PC-9 (cell line): ENCODE measurements around the gene DGLUCY. TPM values are rescaled to one million over a fixed set of nuclear protein-coding genes. Genes with fewer than 3 reads are reported as not detected.

ENCODE experiments used
- BruUV-seq: library from RNA; stranded (reverse); fragments of 400-500 nt; replicated peaks from 2 replicates; lab custom pipeline; 2021; lab: Mats Ljungman, UMichigan
- CTCF ChIA-PET: fragments of 300-600 bp; sonication (Branson Sonifier 250); formaldehyde crosslinking; loops from one replicate; lab custom pipeline; 2022; ENCODE audit warnings: antibody characterized with exemption; lab: Charles Lee
- POLR2A ChIA-PET: fragments of 300-600 bp; sonication (Branson Sonifier 250); formaldehyde crosslinking; loops from one replicate; lab custom pipeline; 2022; ENCODE audit warnings: antibody characterized with exemption; ENCODE audit not compliant: unreplicated experiment; lab: Charles Lee
- DNase-seq, 2 experiments: peaks; one replicate each; pipeline versions ENCODE4 v3.0.0 to v3.0.0-alpha.2; 2015 to 2022; ENCODE audit warnings: mixed read lengths in 1 of 2
- H2AFZ ChIP-seq: fragments of 200-600 bp; sonication (generic); 2 replicates; pipeline ENCODE4 v1.8.1; 2017; ENCODE audit warnings: antibody characterized with exemption
- H3F3A ChIP-seq: fragments of 200-600 bp; sonication (generic); 2 replicates; pipeline ENCODE4 v1.8.1; 2017; ENCODE audit warnings: antibody characterized with exemption, mild to moderate bottlenecking, low read depth; ENCODE audit not compliant: insufficient read depth
- H3K27ac ChIP-seq: fragments of 200-600 bp; sonication (generic); 2 replicates; pipeline ENCODE4 v1.6.1; 2016; ENCODE audit warnings: mixed run types
- H3K27me3 ChIP-seq: fragments of 200-600 bp; sonication (generic); 2 replicates; pipeline ENCODE4 v1.6.1; 2016; ENCODE audit warnings: low read depth, mixed run types; ENCODE audit not compliant: insufficient read depth
- H3K36me3 ChIP-seq: fragments of 200-600 bp; sonication (generic); 2 replicates; pipeline ENCODE4 v1.6.1; 2016; ENCODE audit warnings: low read depth, mixed run types
- H3K4me1 ChIP-seq: fragments of 200-600 bp; sonication (generic); replicated peaks from 2 replicates; pipeline ENCODE4 v1.6.1; 2016; ENCODE audit warnings: mixed run types; ENCODE audit not compliant: insufficient read depth
- H3K4me2 ChIP-seq: fragments of 200-600 bp; sonication (generic); 2 replicates; pipeline ENCODE4 v1.6.1; 2017; ENCODE audit warnings: mixed run types
- H3K4me3 ChIP-seq: fragments of 200-600 bp; sonication (generic); 2 replicates; pipeline ENCODE4 v1.6.1; 2016; ENCODE audit warnings: mixed run types
- H3K79me2 ChIP-seq: fragments of 200-600 bp; sonication (generic); 2 replicates; pipeline ENCODE4 v1.6.1; 2017; ENCODE audit warnings: low read depth, mixed run types
- H3K9me2 ChIP-seq: fragments of 200-600 bp; sonication (generic); 2 replicates; pipeline ENCODE4 v1.8.1; 2017; ENCODE audit warnings: mild to moderate bottlenecking; ENCODE audit not compliant: insufficient read depth
- H3K9me3 ChIP-seq: fragments of 200-600 bp; sonication (generic); 2 replicates; pipeline ENCODE4 v1.8.1; 2016; ENCODE audit warnings: low read depth; ENCODE audit not compliant: insufficient read depth
- H4K20me1 ChIP-seq: fragments of 200-600 bp; sonication (generic); 2 replicates; pipeline ENCODE4 v1.8.1; 2017; ENCODE audit not compliant: insufficient read depth
- EZH2 ChIP-seq: fragments of 200-600 bp; sonication (generic); IDR thresholded peaks from 2 replicates; pipeline ENCODE4 v1.8.0; 2017; ENCODE audit warnings: antibody characterized with exemption, low read depth
- intact Hi-C: fragments of 100-400 bp; cut with micrococcal nuclease; formaldehyde crosslinking; loops from one replicate; pipeline ENCODE4 v1.10.0; 2022; ENCODE audit not compliant: unreplicated experiment
- total RNA-seq: library from RNA; stranded (reverse); gene quantifications from 2 replicates; pipeline ENCODE4 v1.2.3, GENCODE V29; 2021
- TF ChIP-seq, protein P1 (sequence below): fragments of 200-600 bp; sonication (generic); conservative IDR thresholded peaks from 2 replicates; pipeline ENCODE4 v1.6.1; 2017; ENCODE audit warnings: mixed run types, antibody characterized with exemption, mild to moderate bottlenecking, moderate library complexity

The DGLUCY gene
- total RNA-seq, 1 experiment from 2014 or later = 15.9 TPM

GRCh38 chr14:91252871-91253794 is 139.3 kb downstream of the DGLUCY start:
- H3K27ac ChIP-seq = no peak overlapping the region
- peak in 1 of 2 experiments; percentile 3 for DNase-seq
- no TSS peak for BruUV-seq

DNA sequence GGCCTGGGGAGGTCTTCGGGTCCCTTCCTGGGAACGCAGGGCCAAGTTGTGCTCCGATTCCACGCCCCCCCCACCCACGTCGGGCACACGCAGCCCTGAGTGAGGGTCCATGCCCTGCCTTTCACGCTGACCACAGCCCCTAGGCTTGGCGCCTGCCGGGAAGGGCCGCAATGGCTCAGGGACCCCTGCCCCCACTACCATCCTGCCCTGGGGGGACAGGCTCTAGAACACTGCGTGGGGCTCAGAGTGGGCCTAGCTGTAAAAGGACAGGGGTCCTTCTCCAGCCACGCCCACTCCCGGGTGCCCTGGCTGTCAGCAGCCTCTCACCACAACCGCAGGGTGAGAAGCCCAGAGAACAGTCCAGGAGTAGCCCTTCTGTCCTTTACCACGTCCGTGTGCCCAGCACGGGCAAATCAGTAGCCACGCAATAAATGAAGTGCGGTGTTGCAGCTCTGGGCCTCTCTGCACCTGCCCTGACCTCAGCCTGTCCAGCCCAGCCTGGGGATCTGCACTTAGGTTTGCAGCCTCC is 140.0 kb downstream of the DGLUCY start:
- Histone ChIP-seq H3K4me2 (peak overlapping the region; percentile 46; the same call in 1 of the 2 replicates), H3K36me3 (no peaks in the 10 kb centered on the region), H3K9me3 (no peaks in the 10 kb centered on the region), H3K27ac (no peak overlapping the region), H3K4me1 (no peaks in the 10 kb centered on the region), H4K20me1 (no peaks in the 10 kb centered on the region), H3K27me3 (peaks cover 13% of the 10 kb centered on the region; the same call in 1 of the 2 replicates), H3K9me2 (no peaks in the 10 kb centered on the region), H2AFZ (no peak overlapping the region), H3K4me3 (peak overlapping the region; percentile 21; the same call in 1 of the 2 replicates), H3K79me2 (no peaks in the 10 kb centered on the region), H3F3A (no peaks in the 10 kb centered on the region)
- TF ChIP-seq, protein P1, sequence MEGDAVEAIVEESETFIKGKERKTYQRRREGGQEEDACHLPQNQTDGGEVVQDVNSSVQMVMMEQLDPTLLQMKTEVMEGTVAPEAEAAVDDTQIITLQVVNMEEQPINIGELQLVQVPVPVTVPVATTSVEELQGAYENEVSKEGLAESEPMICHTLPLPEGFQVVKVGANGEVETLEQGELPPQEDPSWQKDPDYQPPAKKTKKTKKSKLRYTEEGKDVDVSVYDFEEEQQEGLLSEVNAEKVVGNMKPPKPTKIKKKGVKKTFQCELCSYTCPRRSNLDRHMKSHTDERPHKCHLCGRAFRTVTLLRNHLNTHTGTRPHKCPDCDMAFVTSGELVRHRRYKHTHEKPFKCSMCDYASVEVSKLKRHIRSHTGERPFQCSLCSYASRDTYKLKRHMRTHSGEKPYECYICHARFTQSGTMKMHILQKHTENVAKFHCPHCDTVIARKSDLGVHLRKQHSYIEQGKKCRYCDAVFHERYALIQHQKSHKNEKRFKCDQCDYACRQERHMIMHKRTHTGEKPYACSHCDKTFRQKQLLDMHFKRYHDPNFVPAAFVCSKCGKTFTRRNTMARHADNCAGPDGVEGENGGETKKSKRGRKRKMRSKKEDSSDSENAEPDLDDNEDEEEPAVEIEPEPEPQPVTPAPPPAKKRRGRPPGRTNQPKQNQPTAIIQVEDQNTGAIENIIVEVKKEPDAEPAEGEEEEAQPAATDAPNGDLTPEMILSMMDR = no peak
- no peak for TF ChIP-seq EZH2
- intact Hi-C loops = no loop called here
- ChIA-PET CTCF (no interaction called here), POLR2A (no interaction called here)
- no TSS peak for BruUV-seq
- DNase-seq = no peak

More at GRCh38 chr14:91252871-91253794, 139.3 kb downstream of the DGLUCY start:
- Histone ChIP-seq H3K79me2 (no peaks in the 10 kb centered on the region), H3K9me2 (no peaks in the 10 kb centered on the region), H3K36me3 (no peaks in the 10 kb centered on the region), H2AFZ (no peak overlapping the region), H3K9me3 (no peaks in the 10 kb centered on the region), H4K20me1 (no peaks in the 10 kb centered on the region), H3F3A (no peaks in the 10 kb centered on the region), H3K27me3 (peaks cover 13% of the 10 kb centered on the region; the same call in 1 of the 2 replicates), H3K4me2 (peak overlapping the region; percentile 64), H3K4me3 (peak overlapping the region; percentile 42; the same call in 1 of the 2 replicates), H3K4me1 (no peaks in the 10 kb centered on the region)
- ChIA-PET CTCF (no interaction called here), POLR2A (no interaction called here)
- intact Hi-C loops = no loop called here
- no peak for TF ChIP-seq EZH2
- TF ChIP-seq, protein P1 = no peak

- peaks cover 13% of the 10 kb centered on the region; the same call in 1 of the 2 replicates for H3K27me3 ChIP-seq
- CTCF ChIA-PET = no interaction called here
- H3K9me3 ChIP-seq = no peaks in the 10 kb centered on the region
- DNase-seq = no peak
- POLR2A ChIA-PET = no interaction called here
- intact Hi-C loops = no loop called here
- TF ChIP-seq, protein P1 = no peak
- TF ChIP-seq EZH2 = no peak
- no peaks in the 10 kb centered on the region for H3K79me2 ChIP-seq
- BruUV-seq = no TSS peak
- no peaks in the 10 kb centered on the region for H3F3A ChIP-seq
- no peaks in the 10 kb centered on the region for H3K4me1 ChIP-seq
- no peaks in the 10 kb centered on the region for H3K36me3 ChIP-seq
- H3K4me3 ChIP-seq = no peak overlapping the region
- no peak overlapping the region for H2AFZ ChIP-seq
- H3K9me2 ChIP-seq = no peaks in the 10 kb centered on the region
- no peaks in the 10 kb centered on the region for H4K20me1 ChIP-seq
- no peak overlapping the region for H3K4me2 ChIP-seq
- no peak overlapping the region for H3K27ac ChIP-seq
Measured at GRCh38 chr14:91254461-91254860, 140.6 kb downstream of the DGLUCY start.
